MV-4-11 (cell line): ENCODE data around the gene CNOT6L.

Experiments used
- DNase-seq: peaks from one replicate; lab custom pipeline; 2025; lab: John Stamatoyannopoulos, UW

Gene CNOT6L

GRCh38 chr4:77820649-77821561, 1.7 kb upstream of the CNOT6L start:
- DNase-seq, result no peak

- DNase-seq, result peak; percentile 78
Observed at GRCh38 chr4:77819843-77820648, 878 bp upstream of the CNOT6L start.

- DNase-seq, result no peak
Observed at GRCh38 chr4:77819404-77819842, 255 bp upstream of the CNOT6L start.

GRCh38 chr4:77818073-77818601, 1.0 kb downstream of the CNOT6L start:
- peak; percentile 87 for DNase-seq

GRCh38 chr4:77817304-77818072, 1.7 kb downstream of the CNOT6L start:
- no peak for DNase-seq

- DNase-seq, result no peak
Observed at GRCh38 chr4:77816546-77816945, 2.6 kb downstream of the CNOT6L start.

GRCh38 chr4:77815636-77816035, 3.5 kb downstream of the CNOT6L start:
- no peak for DNase-seq

GRCh38 chr4:77805840-77806239, 13.3 kb downstream of the CNOT6L start:
- DNase-seq, result no peak

- no peak for DNase-seq
Observed at GRCh38 chr4:77804471-77804870, 14.7 kb downstream of the CNOT6L start.

- no peak for DNase-seq
Observed at GRCh38 chr4:77802402-77802801, 16.8 kb downstream of the CNOT6L start.

GRCh38 chr4:77801260-77801608, 17.9 kb downstream of the CNOT6L start:
- DNase-seq, result no peak

GRCh38 chr4:77800483-77801259, 18.5 kb downstream of the CNOT6L start:
- DNase-seq, result no peak

GRCh38 chr4:77800077-77800476, 19.1 kb downstream of the CNOT6L start:
- DNase-seq, result no peak

- no peak for DNase-seq
Observed at GRCh38 chr4:77798385-77798784, 20.8 kb downstream of the CNOT6L start.

- DNase-seq, result no peak
Observed at GRCh38 chr4:77797239-77797638, 21.9 kb downstream of the CNOT6L start.

GRCh38 chr4:77795326-77795725, 23.8 kb downstream of the CNOT6L start:
- DNase-seq, result peak; percentile 61

- no peak for DNase-seq
Observed at GRCh38 chr4:77790146-77790545, 29.0 kb downstream of the CNOT6L start.

GRCh38 chr4:77788990-77789389, 30.2 kb downstream of the CNOT6L start:
- DNase-seq, result no peak

GRCh38 chr4:77787969-77788368, 31.2 kb downstream of the CNOT6L start:
- no peak for DNase-seq

GRCh38 chr4:77785669-77786068, 33.5 kb downstream of the CNOT6L start:
- DNase-seq, result no peak

GRCh38 chr4:77783895-77784294, 35.3 kb downstream of the CNOT6L start:
- no peak for DNase-seq
